IPS-20b (cell line): ENCODE results near the gene TFF1.

Experiments used
- H3K27ac ChIP-seq: one replicate; pipeline ENCODE4 v1.5.1; 2013; ENCODE audit warnings: low read length
- H3K27me3 ChIP-seq: 2 replicates; pipeline ENCODE4 v1.6.1; 2013; ENCODE audit warnings: mild to moderate bottlenecking, low read length, inconsistent platforms; ENCODE audit not compliant: insufficient read depth
- H3K36me3 ChIP-seq: 2 replicates; pipeline ENCODE4 v1.6.1; 2013; ENCODE audit warnings: low read depth, mild to moderate bottlenecking, inconsistent platforms, low read length, moderate library complexity; ENCODE audit not compliant: insufficient read depth
- H3K4me1 ChIP-seq: 2 replicates; pipeline ENCODE4 v1.6.1; 2013; ENCODE audit warnings: mild to moderate bottlenecking, control low read depth, inconsistent platforms, low read length, moderate library complexity; ENCODE audit not compliant: insufficient read depth
- H3K4me3 ChIP-seq: 2 replicates; pipeline ENCODE4 v1.5.1; 2013; ENCODE audit warnings: mild to moderate bottlenecking, low read length, inconsistent platforms
- H3K9ac ChIP-seq: 2 replicates; pipeline ENCODE4 v1.6.1; 2013; ENCODE audit warnings: low read depth, mild to moderate bottlenecking, inconsistent platforms, low read length, moderate library complexity
- H3K9me3 ChIP-seq: 2 replicates; pipeline ENCODE4 v1.6.1; 2013; ENCODE audit warnings: mild to moderate bottlenecking, low read depth, low read length, inconsistent platforms; ENCODE audit not compliant: insufficient read depth

TFF1 gene

DNA sequence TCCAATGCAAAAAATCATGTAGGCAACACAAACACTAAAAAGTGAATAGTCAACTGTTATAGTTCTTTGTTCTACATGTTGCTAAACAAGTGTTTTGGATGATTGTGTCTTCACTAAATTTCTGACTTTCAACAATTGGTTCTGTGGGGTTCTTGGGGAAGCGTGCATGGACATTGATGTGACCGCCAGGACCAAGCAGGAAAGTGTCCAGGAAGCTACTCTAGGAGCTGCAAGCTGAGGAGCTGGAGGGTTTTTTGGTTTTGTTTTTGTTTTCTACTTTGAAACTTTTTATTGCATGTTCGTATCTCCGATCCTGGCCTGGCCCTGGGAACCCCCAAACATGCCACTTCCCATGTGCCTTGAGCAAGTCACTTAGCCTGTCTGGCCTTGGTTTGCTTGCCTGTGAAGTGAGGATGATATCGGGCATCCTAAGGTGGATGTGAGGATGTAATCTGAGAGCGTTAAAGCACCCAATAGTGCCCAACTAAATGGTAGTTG lies 21.6 kb upstream of the TFF1 start:
- 0 out of 2 replicates have a peak, but pooled peaks cover 3% of the 10 kb centered on the region for H3K27me3 ChIP-seq
- H3K9ac ChIP-seq, result no peak overlapping the region
- H3K27ac ChIP-seq, result no peak overlapping the region
- no peaks in the 10 kb centered on the region for H3K9me3 ChIP-seq
- H3K4me1 ChIP-seq, result peaks cover 19% of the 10 kb centered on the region
- no peak overlapping the region for H3K4me3 ChIP-seq
- no peaks in the 10 kb centered on the region for H3K36me3 ChIP-seq

DNA sequence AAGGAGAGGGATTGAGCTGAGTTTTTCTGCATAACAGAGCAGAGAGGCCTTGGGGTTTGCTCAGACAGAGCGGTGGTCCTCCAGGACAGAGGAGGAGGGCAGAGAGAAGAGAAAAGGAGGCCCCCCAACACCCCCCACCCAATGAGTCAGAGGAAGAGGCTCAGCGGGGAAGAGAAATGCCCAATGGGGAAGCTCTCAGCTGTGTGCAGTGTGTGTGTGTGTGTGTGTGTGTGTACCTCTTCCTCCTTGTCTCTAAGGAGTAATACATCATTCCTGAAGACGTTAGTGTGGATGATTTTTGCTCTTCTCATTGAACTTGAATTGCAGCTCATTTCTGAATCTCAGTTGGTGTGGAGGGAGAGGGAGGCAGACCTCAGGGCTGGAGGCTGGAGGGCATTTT lies 20.8 kb upstream of the TFF1 start:
- Histone ChIP-seq H3K9ac (no peak overlapping the region), H3K36me3 (no peaks in the 10 kb centered on the region), H3K27ac (no peak overlapping the region), H3K9me3 (no peaks in the 10 kb centered on the region), H3K27me3 (0 out of 2 replicates have a peak, but pooled peaks cover 3% of the 10 kb centered on the region), H3K4me3 (no peak overlapping the region), H3K4me1 (peaks cover 19% of the 10 kb centered on the region)

DNA sequence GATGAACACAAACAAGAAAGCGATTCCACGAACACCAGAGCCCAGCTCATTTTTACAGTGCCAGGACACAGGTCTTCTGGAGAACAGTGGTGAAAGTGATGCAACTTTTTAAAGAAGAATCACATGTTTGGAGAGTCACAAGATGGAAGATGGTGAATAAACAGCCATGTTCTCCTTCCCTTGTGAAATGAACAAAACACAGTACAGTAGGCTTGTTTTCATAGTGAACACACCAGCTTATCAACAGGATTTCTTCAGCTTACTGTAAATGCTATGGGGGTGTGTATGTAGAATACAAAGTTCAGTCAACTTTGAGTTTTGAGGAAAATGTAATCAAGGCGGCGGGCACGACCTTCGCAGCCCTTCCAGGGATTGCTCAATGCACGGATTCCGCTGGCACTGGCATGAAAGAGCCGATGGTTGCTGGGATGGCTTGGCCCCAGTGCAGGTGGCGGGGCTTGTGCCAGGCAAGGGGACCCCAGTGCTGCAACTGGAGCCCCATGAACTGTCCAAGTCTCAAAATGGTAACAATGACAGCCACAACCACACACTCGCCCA lies 19.8 kb upstream of the TFF1 start:
- Histone ChIP-seq H3K4me1 (peaks cover 19% of the 10 kb centered on the region), H3K27ac (no peak overlapping the region), H3K9ac (no peak overlapping the region), H3K27me3 (0 out of 2 replicates have a peak, but pooled peaks cover 3% of the 10 kb centered on the region), H3K4me3 (no peak overlapping the region), H3K36me3 (no peaks in the 10 kb centered on the region), H3K9me3 (no peaks in the 10 kb centered on the region)

DNA sequence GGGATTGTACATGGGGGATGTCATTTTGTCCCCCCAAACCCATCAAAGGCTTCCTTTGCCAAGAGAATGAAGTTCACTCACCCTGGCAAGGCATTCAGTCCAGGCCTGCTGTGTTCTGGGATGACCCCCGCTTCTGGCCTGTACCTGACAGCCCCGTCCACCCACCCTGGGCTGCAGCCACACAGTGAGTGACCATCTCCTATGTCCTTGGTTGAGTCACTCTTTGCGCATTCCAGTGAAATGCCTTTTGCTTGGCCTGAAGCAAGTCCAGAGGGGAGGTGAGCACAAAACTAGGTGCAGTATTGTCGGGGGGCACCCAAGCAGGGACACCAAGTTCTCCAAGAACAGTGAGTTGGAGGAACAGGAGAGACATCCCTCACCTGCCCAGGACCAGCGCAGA lies 19.3 kb upstream of the TFF1 start:
- Histone ChIP-seq H3K4me3 (no peak overlapping the region), H3K4me1 (peaks cover 19% of the 10 kb centered on the region)

DNA sequence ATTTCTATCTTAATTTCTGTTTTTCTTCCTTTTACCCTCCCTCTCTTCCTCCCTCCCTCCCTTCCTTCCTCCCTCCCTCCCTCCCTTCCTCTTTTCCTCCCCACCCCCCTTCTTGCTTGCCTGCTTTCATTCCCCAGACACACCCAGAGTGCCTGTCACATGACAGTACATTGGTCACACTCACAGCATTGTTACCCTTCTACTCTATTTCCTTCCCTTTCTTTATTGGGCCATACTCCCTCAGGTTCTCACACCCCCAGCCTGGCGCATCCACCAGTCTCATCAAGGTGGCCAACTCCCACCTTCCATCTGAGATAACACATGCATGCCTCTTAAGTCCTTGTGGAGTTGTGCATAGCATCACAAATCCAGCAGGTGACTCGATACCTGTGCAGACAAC lies 18.7 kb upstream of the TFF1 start:
- Histone ChIP-seq H3K27me3 (0 out of 2 replicates have a peak, but pooled peaks cover 3% of the 10 kb centered on the region), H3K4me3 (no peak overlapping the region), H3K9me3 (no peaks in the 10 kb centered on the region), H3K36me3 (no peaks in the 10 kb centered on the region), H3K4me1 (peaks cover 18% of the 10 kb centered on the region), H3K9ac (no peak overlapping the region), H3K27ac (no peak overlapping the region)

More for the DNA sequence above, 19.3 kb upstream of the TFF1 start:
- Histone ChIP-seq H3K9me3 (no peaks in the 10 kb centered on the region), H3K36me3 (no peaks in the 10 kb centered on the region), H3K9ac (no peak overlapping the region), H3K27me3 (0 out of 2 replicates have a peak, but pooled peaks cover 3% of the 10 kb centered on the region), H3K27ac (no peak overlapping the region)

DNA sequence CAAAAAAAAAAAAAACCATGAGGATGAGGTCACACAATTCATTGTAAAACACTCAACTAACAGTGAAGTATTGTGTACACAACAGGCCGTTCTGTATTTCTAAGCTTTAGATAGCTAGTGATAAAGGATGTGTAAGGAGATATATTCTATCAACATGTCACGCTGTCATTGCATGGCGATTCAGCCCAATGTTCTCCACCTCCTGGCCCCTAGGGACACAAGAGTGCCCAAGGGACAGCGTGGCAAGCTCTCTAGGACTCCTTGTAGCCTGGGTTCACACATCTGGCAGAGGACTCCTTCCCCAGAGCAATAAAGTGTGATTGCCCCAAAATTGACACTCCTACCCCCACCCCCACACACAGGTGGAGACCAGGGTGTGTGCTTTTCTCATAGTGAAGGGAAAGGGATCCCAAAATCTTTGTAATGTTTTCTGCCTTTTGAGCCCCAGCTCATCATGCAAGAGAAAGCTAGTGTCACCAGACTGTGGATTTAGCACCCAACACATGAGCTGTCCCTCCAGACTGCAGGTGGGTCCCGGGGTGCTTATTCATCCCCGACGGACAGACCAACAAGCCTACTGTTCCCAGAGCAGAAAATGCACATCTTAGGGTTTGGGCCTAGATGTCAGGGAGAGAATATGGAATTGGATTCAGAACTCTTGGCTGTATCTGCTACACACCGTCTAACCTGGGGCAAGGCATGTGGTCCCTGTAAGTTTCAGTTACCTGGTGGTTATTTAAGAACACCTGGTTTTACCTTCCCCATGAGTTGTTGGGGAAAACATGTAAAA lies 18.0 kb upstream of the TFF1 start:
- H3K4me1 ChIP-seq, result peaks cover 11% of the 10 kb centered on the region; the same call in 1 of the 2 replicates
- H3K9ac ChIP-seq, result no peak overlapping the region
- 0 out of 2 replicates have a peak, but pooled peaks cover 3% of the 10 kb centered on the region for H3K27me3 ChIP-seq
- no peaks in the 10 kb centered on the region for H3K9me3 ChIP-seq
- no peaks in the 10 kb centered on the region for H3K36me3 ChIP-seq
- H3K27ac ChIP-seq, result no peak overlapping the region
- H3K4me3 ChIP-seq, result no peak overlapping the region

DNA sequence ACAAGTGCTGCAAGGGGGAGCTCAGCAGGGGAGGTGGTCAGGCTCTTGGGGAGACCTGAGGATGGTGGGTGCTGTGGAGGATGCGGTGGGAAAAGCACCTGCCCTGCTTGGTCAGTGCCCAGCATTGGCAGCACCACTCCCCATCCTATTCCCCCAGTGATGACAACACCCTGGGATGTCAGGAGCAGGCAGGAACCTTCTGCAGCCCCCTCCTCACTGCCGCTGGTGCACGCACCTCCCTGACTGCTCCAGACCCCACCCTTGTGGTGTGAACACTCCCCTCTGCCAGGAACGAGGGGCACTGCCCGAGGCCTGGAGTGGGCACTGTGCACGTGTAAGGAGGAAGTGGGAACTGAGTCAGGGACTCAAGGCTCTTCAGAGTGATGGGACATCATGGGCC lies 17.0 kb upstream of the TFF1 start:
- Histone ChIP-seq H3K4me1 (peaks cover 4% of the 10 kb centered on the region; the same call in 1 of the 2 replicates), H3K27me3 (0 out of 2 replicates have a peak, but pooled peaks cover 3% of the 10 kb centered on the region), H3K36me3 (no peaks in the 10 kb centered on the region), H3K9ac (no peak overlapping the region), H3K27ac (no peak overlapping the region), H3K4me3 (no peak overlapping the region), H3K9me3 (no peaks in the 10 kb centered on the region)

DNA sequence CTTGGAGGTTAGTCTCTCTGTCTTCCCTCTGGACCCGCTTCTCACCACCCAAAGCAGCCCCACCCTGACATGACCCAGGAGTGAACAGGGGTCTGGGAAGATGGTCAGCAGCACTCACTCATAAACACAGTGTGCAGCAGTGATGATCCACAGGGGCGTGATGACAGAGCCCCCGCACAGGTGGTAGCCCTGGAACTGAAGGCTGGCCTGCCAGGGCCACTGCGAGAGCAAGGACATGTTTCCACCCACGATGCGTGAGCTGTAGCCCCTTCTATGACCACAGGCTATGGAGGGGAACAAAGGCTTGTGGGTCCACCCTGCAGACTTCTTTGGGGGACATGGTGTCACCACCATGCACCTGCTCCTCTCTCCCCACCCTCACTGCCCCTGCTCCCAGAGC lies 16.6 kb upstream of the TFF1 start:
- Histone ChIP-seq H3K27ac (no peak overlapping the region), H3K36me3 (no peaks in the 10 kb centered on the region), H3K9me3 (no peaks in the 10 kb centered on the region), H3K27me3 (0 out of 2 replicates have a peak, but pooled peaks cover 3% of the 10 kb centered on the region), H3K4me1 (peaks cover 4% of the 10 kb centered on the region; the same call in 1 of the 2 replicates), H3K4me3 (no peak overlapping the region), H3K9ac (no peak overlapping the region)

DNA sequence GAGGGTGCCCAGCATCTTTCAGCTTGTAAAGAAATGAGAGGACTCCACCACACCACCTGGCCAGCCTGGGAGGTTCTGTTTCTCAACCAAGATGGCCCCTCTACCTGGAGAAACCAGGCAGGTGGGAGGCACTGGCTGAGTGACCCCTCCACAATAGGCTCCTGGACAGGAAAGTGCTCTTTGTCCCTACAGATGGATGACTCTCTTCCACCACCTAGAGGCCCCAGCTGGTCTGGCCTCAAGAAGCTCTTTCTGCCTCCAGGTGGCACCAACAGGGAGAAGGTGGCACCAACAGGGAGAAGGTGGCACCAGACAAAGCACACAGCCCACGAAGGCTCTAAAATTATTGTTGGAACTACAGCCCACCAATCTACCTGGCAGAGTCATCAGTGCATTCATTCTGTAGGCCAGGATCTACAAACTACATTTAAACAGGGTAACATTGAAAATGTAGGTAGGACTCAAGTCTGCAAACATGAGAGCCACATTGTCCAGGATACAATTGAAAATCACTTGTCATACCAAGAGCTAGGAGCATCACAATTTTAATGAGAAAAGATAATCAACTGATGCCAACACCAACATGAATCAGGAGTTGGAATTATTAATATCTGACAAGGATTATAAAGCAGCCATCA lies 15.1 kb upstream of the TFF1 start:
- H3K9me3 ChIP-seq, result no peaks in the 10 kb centered on the region
- H3K4me1 ChIP-seq, result no peaks in the 10 kb centered on the region
- no peak overlapping the region for H3K4me3 ChIP-seq
- H3K27ac ChIP-seq, result no peak overlapping the region
- no peaks in the 10 kb centered on the region for H3K36me3 ChIP-seq
- H3K27me3 ChIP-seq, result 0 out of 2 replicates have a peak, but pooled peaks cover 3% of the 10 kb centered on the region
- no peak overlapping the region for H3K9ac ChIP-seq

DNA sequence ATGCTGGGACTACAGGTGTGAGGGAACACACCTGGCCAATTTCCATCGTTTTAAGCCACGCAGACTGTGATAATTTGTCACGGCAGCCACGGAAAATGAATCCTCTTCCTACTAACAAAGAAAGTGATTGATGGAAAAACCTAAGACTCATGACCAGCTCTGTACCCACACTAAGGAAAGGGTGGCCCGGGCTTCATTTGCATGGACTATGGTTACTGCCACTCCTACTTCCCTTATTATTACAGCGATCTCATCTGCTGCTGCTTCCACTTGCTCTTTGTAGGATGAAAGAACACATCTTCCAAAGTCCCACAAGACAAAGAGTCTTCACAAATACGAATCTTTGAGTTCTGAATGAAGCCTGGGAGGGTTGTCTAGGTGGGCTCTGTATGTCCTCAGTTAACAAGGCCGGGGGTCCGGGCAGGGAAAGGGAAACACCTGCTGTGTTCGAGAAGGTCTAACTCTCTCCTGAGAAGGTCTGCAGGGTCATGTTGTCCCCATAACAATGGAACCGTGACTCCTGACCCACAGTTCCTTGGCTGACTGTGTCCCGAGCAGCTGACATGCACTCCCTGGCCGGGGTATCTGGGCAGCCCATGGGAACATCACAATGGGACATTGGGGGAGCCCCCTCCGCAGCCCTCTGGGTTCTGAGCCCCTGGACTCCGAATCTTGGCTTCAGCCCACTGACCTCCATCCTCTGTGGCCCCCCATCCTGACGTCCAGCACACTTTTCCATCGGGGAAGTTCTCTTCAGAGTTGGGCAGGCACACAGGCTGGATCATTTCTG lies 13.3 kb upstream of the TFF1 start:
- Histone ChIP-seq H3K27me3 (peaks cover 8% of the 10 kb centered on the region), H3K27ac (no peak overlapping the region), H3K4me1 (no peaks in the 10 kb centered on the region)

DNA sequence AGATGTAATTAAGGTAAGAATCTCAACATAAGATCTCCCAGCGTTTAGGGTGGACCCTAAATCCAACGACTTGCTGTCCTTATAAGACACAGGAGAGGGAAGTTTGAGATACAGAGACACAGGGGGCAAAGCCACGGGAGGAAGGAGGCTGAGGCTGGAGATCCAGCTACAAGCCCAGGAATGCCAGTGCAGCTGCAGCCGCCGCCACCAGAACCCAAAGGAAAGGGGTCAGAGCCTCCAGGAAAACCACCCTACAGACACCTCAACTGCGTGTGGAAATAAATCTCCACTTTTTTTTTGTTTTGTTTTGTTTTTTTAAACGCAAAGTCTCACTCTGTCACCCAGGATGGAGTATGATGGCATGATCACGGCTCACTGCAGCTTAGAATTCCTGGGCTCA lies 12.1 kb upstream of the TFF1 start:
- Histone ChIP-seq H3K27ac (no peak overlapping the region), H3K4me1 (no peaks in the 10 kb centered on the region), H3K27me3 (peaks cover 20% of the 10 kb centered on the region)

More for the DNA sequence above, 13.3 kb upstream of the TFF1 start:
- Histone ChIP-seq H3K36me3 (no peaks in the 10 kb centered on the region), H3K9me3 (no peaks in the 10 kb centered on the region), H3K4me3 (no peak overlapping the region), H3K9ac (no peak overlapping the region)

More for the DNA sequence above, 12.1 kb upstream of the TFF1 start:
- Histone ChIP-seq H3K9me3 (no peaks in the 10 kb centered on the region), H3K9ac (no peak overlapping the region), H3K36me3 (no peaks in the 10 kb centered on the region), H3K4me3 (no peak overlapping the region)
